K562 (cell line): ENCODE measurements around the gene ZBTB47. TPM values are rescaled to one million over a fixed set of nuclear protein-coding genes. Genes with fewer than 3 reads are reported as not detected.
A peak's percentile ranks its signal among the peaks of the same experiment; 100 is the strongest.

ENCODE experiments used
- ARID2 ChIP-seq: fragments of 450-650 bp; IDR thresholded peaks from 2 replicates; pipeline ENCODE4 v1.6.1; 2017; ENCODE audit warnings: antibody characterized with exemption, mild to moderate bottlenecking
- ARNT ChIP-seq, 2 experiments: fragments of 450-650 bp; IDR thresholded peaks; 2 replicates each; pipeline ENCODE4 v1.6.1; 2016; ENCODE audit warnings: mild to moderate bottlenecking in 1 of 2
- CREM ChIP-seq: IDR thresholded peaks from 2 replicates; pipeline ENCODE4 v1.6.1; 2014; ENCODE audit warnings: antibody characterized with exemption, low read depth
- ELF1 ChIP-seq: fragments of 200-800 bp; sonication (Bioruptor generic); IDR thresholded peaks from 2 replicates; pipeline ENCODE4 v1.6.1; 2016; ENCODE audit warnings: missing genetic modification characterization, missing compliant biosample characterization
- FOSL1 ChIP-seq: fragments of 200-800 bp; sonication (Bioruptor generic); conservative IDR thresholded peaks from 2 replicates; pipeline ENCODE4 v1.6.1; 2016; ENCODE audit warnings: missing genetic modification characterization, missing compliant biosample characterization
- KDM2B ChIP-seq: fragments of 250-450 bp; sonication (Bioruptor Pico); IDR thresholded peaks from 2 replicates; pipeline ENCODE4 v1.8.0; 2021; ENCODE audit warnings: mild to moderate bottlenecking, moderate library complexity
- NR1H2 ChIP-seq: sonication (generic); formaldehyde crosslinking; IDR thresholded peaks from 2 replicates; pipeline ENCODE4 v1.4.0; 2020; ENCODE audit warnings: mild to moderate bottlenecking, missing genetic modification reagents
- NR4A1 ChIP-seq, 2 experiments: fragments of 250-450 bp in 1 of 2; fragments of 450-650 bp in 1 of 2; sonication (Bioruptor Pico) in 1 of 2; IDR thresholded peaks; 2 replicates each; pipeline versions ENCODE4 v1.4.0 to v1.6.1; 2016 to 2020; ENCODE audit warnings: mild to moderate bottlenecking in 2 of 2, missing compliant biosample characterization in 1 of 2, missing genetic modification characterization in 1 of 2, moderate library complexity in 1 of 2
- STAT5B ChIP-seq: fragments of 250-450 bp; sonication (Bioruptor Pico); IDR thresholded peaks from 2 replicates; pipeline ENCODE4 v1.8.0; 2021; ENCODE audit warnings: mild to moderate bottlenecking, inconsistent platforms
- TCF7L2 ChIP-seq: fragments of 150-350 bp; IDR thresholded peaks from 2 replicates; pipeline ENCODE4 v1.6.1; 2016; ENCODE audit warnings: low read depth, mild to moderate bottlenecking, low read length, moderate library complexity
- ZBED1 ChIP-seq: IDR thresholded peaks from 2 replicates; pipeline ENCODE4 v1.6.1; 2014
- ZC3H8 ChIP-seq: fragments of 450-650 bp; IDR thresholded peaks from 2 replicates; pipeline ENCODE4 v1.6.1; 2017
- ZFP36 ChIP-seq: fragments of 150-350 bp; IDR thresholded peaks from 2 replicates; pipeline ENCODE4 v1.6.1; 2018; ENCODE audit warnings: low read length, low read depth; ENCODE audit not compliant: partially characterized antibody
- ZNF644 ChIP-seq: fragments of 200-800 bp; sonication (Bioruptor generic); IDR thresholded peaks from 2 replicates; pipeline ENCODE4 v1.6.1; 2016; ENCODE audit warnings: low read depth, missing genetic modification characterization, missing compliant biosample characterization
- ZNF699 ChIP-seq: fragments of 250-450 bp; sonication (Bioruptor Pico); IDR thresholded peaks from 2 replicates; pipeline ENCODE4 v1.8.0; 2021; ENCODE audit warnings: mild to moderate bottlenecking, moderate library complexity; ENCODE audit not compliant: insufficient replicate concordance
- ZNF79 ChIP-seq: fragments of 250-450 bp; sonication (Bioruptor Pico); IDR thresholded peaks from 2 replicates; pipeline ENCODE4 v1.4.0; 2020; ENCODE audit warnings: low read depth, mild to moderate bottlenecking, moderate library complexity
- polyA plus RNA-seq, 8 experiments: library from polyadenylated mRNA; depleted of rRNA in 4 of 8; stranded (reverse) in 5 of 8; unstranded in 3 of 8; fragments of >200 nt; fragmentation: Nextera tagmentation in 2 of 8; fragmentation: Illumina TruSeq in 1 of 8; extraction: Ambion mirVana in 2 of 8; extraction: Trizol in 1 of 8; gene quantifications; 2 replicates each; pipeline versions ENCODE4 v1.2.1 to v1.2.3, GENCODE V29; 2011 to 2014; ENCODE audit warnings: inconsistent platforms in 1 of 8, missing spikeins in 1 of 8
- total RNA-seq, 7 experiments: library from RNA; depleted of rRNA in 6 of 7; stranded (reverse); fragments of >200 nt in 6 of 7; fragmentation: Illumina TruSeq in 2 of 7; extraction: Trizol in 2 of 7; gene quantifications; 2 replicates each; pipeline versions ENCODE4 v1.2.1 to v1.2.3, GENCODE V29; 2011 to 2021; ENCODE audit warnings: low replicate concordance in 1 of 7
- TF ChIP-seq, protein P1 (sequence below): sonication (generic); formaldehyde crosslinking; IDR thresholded peaks from 2 replicates; pipeline ENCODE4 v1.8.0; 2022; ENCODE audit warnings: mild to moderate bottlenecking, missing genetic modification reagents
- TF ChIP-seq, protein P2 (sequence below): IDR thresholded peaks from 2 replicates; pipeline ENCODE4 v1.6.1; 2016; ENCODE audit warnings: missing genetic modification characterization, missing compliant biosample characterization
- TF ChIP-seq, protein P3 (sequence below): sonication (generic); formaldehyde crosslinking; IDR thresholded peaks from 2 replicates; pipeline ENCODE4 v1.8.0; 2022; ENCODE audit warnings: missing genetic modification reagents, mild to moderate bottlenecking, borderline replicate concordance
- TF ChIP-seq, protein P4 (sequence below): sonication (generic); formaldehyde crosslinking; IDR thresholded peaks from 2 replicates; pipeline ENCODE4 v1.8.0; 2022; ENCODE audit warnings: mild to moderate bottlenecking, missing genetic modification reagents
- TF ChIP-seq, protein P5 (sequence below): fragments of 200-800 bp; sonication (Bioruptor generic); IDR thresholded peaks from 2 replicates; pipeline ENCODE4 v1.6.1; 2017; ENCODE audit warnings: missing genetic modification characterization, missing compliant biosample characterization

The ZBTB47 gene
- total and polyA plus RNA-seq, 9 of the 15 experiments (the other 6 are each of a cell fraction or from before 2014, with no cell fraction given): 0.11 to 4.6 (median 1.7) TPM; not detected in 1

DNA sequence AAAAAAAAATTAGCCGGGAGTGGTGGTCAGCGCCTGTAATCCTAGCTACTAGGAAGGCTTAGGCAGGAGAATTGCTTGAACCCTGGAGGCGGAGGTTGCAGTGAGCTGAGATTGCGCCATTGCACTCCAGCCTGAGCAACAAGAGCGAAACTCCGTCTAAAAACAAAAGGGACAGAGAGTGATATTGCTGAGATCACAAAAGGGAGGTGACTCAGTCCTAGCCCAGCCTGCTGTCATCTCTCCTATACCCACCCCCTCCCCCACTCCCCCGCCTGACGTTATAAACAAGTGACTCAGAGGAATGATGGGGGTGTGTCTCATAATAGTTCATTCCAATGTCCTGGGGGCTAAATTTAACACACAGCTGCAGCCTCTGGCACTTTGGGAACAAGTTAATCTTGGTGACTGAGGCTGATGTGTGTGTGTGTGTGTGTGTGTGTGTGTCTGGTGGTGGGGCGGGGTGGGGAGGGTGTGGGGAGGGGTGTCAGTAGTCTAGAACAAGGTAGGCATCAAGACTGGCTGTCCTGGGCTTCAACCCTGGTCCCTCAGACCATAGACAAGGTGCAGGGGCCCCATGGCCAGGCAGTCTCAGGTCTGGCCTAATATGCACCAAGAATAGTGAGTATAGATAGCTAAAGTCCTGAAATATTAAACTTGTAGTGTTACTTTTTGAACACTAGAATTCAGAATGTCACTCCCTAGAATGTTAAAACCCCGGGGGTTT lies 30.5 kb downstream of the ZBTB47 start (continued):
- TF ChIP-seq, protein P1, sequence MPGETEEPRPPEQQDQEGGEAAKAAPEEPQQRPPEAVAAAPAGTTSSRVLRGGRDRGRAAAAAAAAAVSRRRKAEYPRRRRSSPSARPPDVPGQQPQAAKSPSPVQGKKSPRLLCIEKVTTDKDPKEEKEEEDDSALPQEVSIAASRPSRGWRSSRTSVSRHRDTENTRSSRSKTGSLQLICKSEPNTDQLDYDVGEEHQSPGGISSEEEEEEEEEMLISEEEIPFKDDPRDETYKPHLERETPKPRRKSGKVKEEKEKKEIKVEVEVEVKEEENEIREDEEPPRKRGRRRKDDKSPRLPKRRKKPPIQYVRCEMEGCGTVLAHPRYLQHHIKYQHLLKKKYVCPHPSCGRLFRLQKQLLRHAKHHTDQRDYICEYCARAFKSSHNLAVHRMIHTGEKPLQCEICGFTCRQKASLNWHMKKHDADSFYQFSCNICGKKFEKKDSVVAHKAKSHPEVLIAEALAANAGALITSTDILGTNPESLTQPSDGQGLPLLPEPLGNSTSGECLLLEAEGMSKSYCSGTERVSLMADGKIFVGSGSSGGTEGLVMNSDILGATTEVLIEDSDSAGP (CRISPR knock-in tag): no peak
- peak in 1 of 2 experiments; percentile 97; a peak in 2 of 4 replicates for TF ChIP-seq ARNT (IDR thresholded peaks at IDR 0.05)
- no peak for TF ChIP-seq ZNF79
- TF ChIP-seq ZNF644 (tag): no peak
- TF ChIP-seq, protein P2, sequence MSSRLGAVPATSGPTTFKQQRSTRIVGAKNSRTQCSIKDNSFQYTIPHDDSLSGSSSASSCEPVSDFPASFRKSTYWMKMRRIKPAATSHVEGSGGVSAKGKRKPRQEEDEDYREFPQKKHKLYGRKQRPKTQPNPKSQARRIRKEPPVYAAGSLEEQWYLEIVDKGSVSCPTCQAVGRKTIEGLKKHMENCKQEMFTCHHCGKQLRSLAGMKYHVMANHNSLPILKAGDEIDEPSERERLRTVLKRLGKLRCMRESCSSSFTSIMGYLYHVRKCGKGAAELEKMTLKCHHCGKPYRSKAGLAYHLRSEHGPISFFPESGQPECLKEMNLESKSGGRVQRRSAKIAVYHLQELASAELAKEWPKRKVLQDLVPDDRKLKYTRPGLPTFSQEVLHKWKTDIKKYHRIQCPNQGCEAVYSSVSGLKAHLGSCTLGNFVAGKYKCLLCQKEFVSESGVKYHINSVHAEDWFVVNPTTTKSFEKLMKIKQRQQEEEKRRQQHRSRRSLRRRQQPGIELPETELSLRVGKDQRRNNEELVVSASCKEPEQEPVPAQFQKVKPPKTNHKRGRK (tag): no peak
- TF ChIP-seq, protein P3, sequence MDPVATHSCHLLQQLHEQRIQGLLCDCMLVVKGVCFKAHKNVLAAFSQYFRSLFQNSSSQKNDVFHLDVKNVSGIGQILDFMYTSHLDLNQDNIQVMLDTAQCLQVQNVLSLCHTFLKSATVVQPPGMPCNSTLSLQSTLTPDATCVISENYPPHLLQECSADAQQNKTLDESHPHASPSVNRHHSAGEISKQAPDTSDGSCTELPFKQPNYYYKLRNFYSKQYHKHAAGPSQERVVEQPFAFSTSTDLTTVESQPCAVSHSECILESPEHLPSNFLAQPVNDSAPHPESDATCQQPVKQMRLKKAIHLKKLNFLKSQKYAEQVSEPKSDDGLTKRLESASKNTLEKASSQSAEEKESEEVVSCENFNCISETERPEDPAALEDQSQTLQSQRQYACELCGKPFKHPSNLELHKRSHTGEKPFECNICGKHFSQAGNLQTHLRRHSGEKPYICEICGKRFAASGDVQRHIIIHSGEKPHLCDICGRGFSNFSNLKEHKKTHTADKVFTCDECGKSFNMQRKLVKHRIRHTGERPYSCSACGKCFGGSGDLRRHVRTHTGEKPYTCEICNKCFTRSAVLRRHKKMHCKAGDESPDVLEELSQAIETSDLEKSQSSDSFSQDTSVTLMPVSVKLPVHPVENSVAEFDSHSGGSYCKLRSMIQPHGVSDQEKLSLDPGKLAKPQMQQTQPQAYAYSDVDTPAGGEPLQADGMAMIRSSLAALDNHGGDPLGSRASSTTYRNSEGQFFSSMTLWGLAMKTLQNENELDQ (CRISPR knock-in tag): no peak
- no peak for TF ChIP-seq STAT5B (CRISPR knock-in tag)
- peak; percentile 97 for TF ChIP-seq FOSL1 (tag)
- TF ChIP-seq ZFP36: no peak
- TF ChIP-seq NR4A1 (CRISPR knock-in tag; IDR thresholded peaks at IDR 0.05): no peak
- no peak for TF ChIP-seq NR4A1 (tag; IDR thresholded peaks at IDR 0.05)
- no peak for TF ChIP-seq NR1H2
- TF ChIP-seq ARID2: no peak
- TF ChIP-seq TCF7L2: no peak
- no peak for TF ChIP-seq ELF1 (tag)
- TF ChIP-seq, protein P4, sequence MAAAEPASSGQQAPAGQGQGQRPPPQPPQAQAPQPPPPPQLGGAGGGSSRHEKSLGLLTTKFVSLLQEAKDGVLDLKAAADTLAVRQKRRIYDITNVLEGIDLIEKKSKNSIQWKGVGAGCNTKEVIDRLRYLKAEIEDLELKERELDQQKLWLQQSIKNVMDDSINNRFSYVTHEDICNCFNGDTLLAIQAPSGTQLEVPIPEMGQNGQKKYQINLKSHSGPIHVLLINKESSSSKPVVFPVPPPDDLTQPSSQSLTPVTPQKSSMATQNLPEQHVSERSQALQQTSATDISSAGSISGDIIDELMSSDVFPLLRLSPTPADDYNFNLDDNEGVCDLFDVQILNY (CRISPR knock-in tag): no peak
- TF ChIP-seq, protein P5, sequence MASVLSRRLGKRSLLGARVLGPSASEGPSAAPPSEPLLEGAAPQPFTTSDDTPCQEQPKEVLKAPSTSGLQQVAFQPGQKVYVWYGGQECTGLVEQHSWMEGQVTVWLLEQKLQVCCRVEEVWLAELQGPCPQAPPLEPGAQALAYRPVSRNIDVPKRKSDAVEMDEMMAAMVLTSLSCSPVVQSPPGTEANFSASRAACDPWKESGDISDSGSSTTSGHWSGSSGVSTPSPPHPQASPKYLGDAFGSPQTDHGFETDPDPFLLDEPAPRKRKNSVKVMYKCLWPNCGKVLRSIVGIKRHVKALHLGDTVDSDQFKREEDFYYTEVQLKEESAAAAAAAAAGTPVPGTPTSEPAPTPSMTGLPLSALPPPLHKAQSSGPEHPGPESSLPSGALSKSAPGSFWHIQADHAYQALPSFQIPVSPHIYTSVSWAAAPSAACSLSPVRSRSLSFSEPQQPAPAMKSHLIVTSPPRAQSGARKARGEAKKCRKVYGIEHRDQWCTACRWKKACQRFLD (CRISPR knock-in tag): no peak
- no peak for TF ChIP-seq ZBED1
- peak; percentile 83 for TF ChIP-seq CREM
- TF ChIP-seq ZC3H8: no peak
- no peak for TF ChIP-seq KDM2B (CRISPR knock-in tag)
- TF ChIP-seq ZNF699 (CRISPR knock-in tag): no peak
